CD4-positive, alpha-beta T cell (primary cell): ENCODE data around the gene LRRC46. TPM values are rescaled to one million over a fixed set of nuclear protein-coding genes. Genes with fewer than 3 reads are reported as not detected.

Source experiments
- ATAC-seq: fragments of 200-7000 bp; cut with Tn5 transposase; one replicate; pipeline ENCODE4 v1.10.0; 2022; ENCODE audit warnings: mild to moderate bottlenecking; ENCODE audit not compliant: poor library complexity
- CTCF ChIA-PET: fragments of 350-600 bp; sonication (Branson Sonifier 250); formaldehyde crosslinking; loops from one replicate; lab custom pipeline; 2021; ENCODE audit warnings: antibody characterized with exemption, inconsistent platforms; lab: Charles Lee
- POLR2A ChIA-PET: fragments of 350-600 bp; sonication (Branson Sonifier 250); formaldehyde crosslinking; loops from one replicate; lab custom pipeline; 2021; ENCODE audit warnings: antibody characterized with exemption, inconsistent platforms; lab: Charles Lee
- DNase-seq, 14 experiments: peaks; one replicate each; pipeline ENCODE4 v3.0.0-alpha.2; 2013 to 2020; ENCODE audit warnings: mixed read lengths in 2 of 14
- H3K27ac ChIP-seq, 2 donors: one replicate each; pipeline versions ENCODE4 v1.5.1 to v1.7.0; 2013; ENCODE audit warnings: low read length in 2 of 2, low read depth in 1 of 2, mild to moderate bottlenecking in 1 of 2
- H3K27me3 ChIP-seq, 2 experiments: 1 replicate in 1 of 2; 2 replicates in 1 of 2; pipeline versions ENCODE4 v1.6.1 to v1.7.0; 2013; ENCODE audit warnings: low read length in 2 of 2, control low read depth in 1 of 2, mild to moderate bottlenecking in 1 of 2, moderate library complexity in 1 of 2; ENCODE audit not compliant: insufficient read depth in 2 of 2, control insufficient read depth in 1 of 2
- H3K36me3 ChIP-seq: one replicate; pipeline ENCODE4 v1.6.1; 2013; ENCODE audit warnings: low read length, control low read depth; ENCODE audit not compliant: insufficient read depth
- H3K4me1 ChIP-seq: one replicate; pipeline ENCODE4 v1.6.1; 2013; ENCODE audit warnings: low read length, control low read depth; ENCODE audit not compliant: insufficient read depth
- H3K4me3 ChIP-seq: one replicate; pipeline ENCODE4 v1.5.1; 2013; ENCODE audit warnings: mild to moderate bottlenecking, low read length, moderate library complexity
- H3K9me3 ChIP-seq, 2 experiments: 1 replicate in 1 of 2; 2 replicates in 1 of 2; pipeline versions ENCODE4 v1.6.1 to v1.7.0; 2013; ENCODE audit warnings: low read length in 2 of 2, mild to moderate bottlenecking in 2 of 2, control low read depth in 1 of 2, moderate library complexity in 1 of 2; ENCODE audit not compliant: control insufficient read depth in 1 of 2, insufficient read depth in 1 of 2
- H3K27ac Mint-ChIP-seq: one replicate; pipeline ENCODE4 v1.8.0; 2020; ENCODE audit warnings: mixed read lengths
- H3K27me3 Mint-ChIP-seq: one replicate; pipeline ENCODE4 v1.8.0; 2021; ENCODE audit warnings: mixed read lengths
- H3K36me3 Mint-ChIP-seq: one replicate; pipeline ENCODE4 v1.8.0; 2021; ENCODE audit warnings: low read depth, mixed read lengths
- H3K4me1 Mint-ChIP-seq: one replicate; pipeline ENCODE4 v1.8.0; 2021; ENCODE audit warnings: low read depth, mixed read lengths
- H3K4me3 Mint-ChIP-seq: one replicate; pipeline ENCODE4 v1.8.0; 2020; ENCODE audit warnings: mild to moderate bottlenecking, mixed read lengths
- H3K9me3 Mint-ChIP-seq: one replicate; pipeline ENCODE4 v1.8.0; 2020; ENCODE audit warnings: mixed read lengths
- intact Hi-C, 2 experiments: fragments of 100-400 bp; cut with DNase I in 1 of 2; cut with micrococcal nuclease in 1 of 2; formaldehyde crosslinking; loops; one replicate each; pipeline versions ENCODE4 v1.15.1 to v1.9.0; 2023 to 2025; cut with DNase I, micrococcal nuclease
- total RNA-seq, 174 experiments: library from RNA in 2 of 174; stranded (reverse) in 2 of 174; gene quantifications; one replicate each; pipeline ENCODE4 v1.2.3 and lab custom pipeline; 2021 to 2026
- TF ChIP-seq, protein P1 (sequence below): fragments of 200-600 bp; IDR thresholded peaks from one replicate; pipeline ENCODE4 v1.8.0; 2022; ENCODE audit warnings: antibody characterized with exemption, mild to moderate bottlenecking

The LRRC46 gene
- total RNA-seq, 2 experiments from 2014 or later = 0.42 to 0.85 TPM

DNA sequence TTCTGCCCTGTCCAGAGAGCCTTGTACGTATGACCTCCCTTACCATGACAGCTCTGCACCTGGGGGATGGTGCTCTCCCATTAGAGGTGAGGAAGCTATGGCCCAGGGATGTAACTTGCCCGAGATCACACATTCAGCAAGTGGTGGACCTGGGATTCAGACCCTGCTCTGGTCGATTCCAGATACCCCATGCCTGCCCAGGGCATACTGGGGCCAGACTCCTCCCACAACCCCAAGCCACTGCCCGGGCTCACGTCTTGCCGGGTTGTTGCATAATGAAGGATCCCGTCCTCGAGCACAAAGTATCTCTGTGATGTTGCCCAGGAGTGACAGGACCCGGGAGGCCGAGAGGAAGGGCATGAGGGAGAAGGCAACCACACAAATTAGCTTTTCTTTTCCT lies 12.0 kb upstream of the LRRC46 start:
- peaks cover 86% of the 10 kb centered on the region for H3K36me3 Mint-ChIP-seq
- no peaks in the 10 kb centered on the region for H3K9me3 ChIP-seq
- H3K27me3 Mint-ChIP-seq = no peaks in the 10 kb centered on the region
- TF ChIP-seq, protein P1, sequence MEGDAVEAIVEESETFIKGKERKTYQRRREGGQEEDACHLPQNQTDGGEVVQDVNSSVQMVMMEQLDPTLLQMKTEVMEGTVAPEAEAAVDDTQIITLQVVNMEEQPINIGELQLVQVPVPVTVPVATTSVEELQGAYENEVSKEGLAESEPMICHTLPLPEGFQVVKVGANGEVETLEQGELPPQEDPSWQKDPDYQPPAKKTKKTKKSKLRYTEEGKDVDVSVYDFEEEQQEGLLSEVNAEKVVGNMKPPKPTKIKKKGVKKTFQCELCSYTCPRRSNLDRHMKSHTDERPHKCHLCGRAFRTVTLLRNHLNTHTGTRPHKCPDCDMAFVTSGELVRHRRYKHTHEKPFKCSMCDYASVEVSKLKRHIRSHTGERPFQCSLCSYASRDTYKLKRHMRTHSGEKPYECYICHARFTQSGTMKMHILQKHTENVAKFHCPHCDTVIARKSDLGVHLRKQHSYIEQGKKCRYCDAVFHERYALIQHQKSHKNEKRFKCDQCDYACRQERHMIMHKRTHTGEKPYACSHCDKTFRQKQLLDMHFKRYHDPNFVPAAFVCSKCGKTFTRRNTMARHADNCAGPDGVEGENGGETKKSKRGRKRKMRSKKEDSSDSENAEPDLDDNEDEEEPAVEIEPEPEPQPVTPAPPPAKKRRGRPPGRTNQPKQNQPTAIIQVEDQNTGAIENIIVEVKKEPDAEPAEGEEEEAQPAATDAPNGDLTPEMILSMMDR = no peak
- no peaks in the 10 kb centered on the region for H3K9me3 Mint-ChIP-seq
- peaks cover 69% of the 10 kb centered on the region for H3K36me3 ChIP-seq
- no peak overlapping the region for H3K27ac ChIP-seq
- intact Hi-C loops = no loop called here
- no peaks in the 10 kb centered on the region for H3K27me3 ChIP-seq
- DNase-seq (no peak), ATAC-seq (no peak)
- ChIA-PET POLR2A (no interaction called here), CTCF (no interaction called here)
- no peak overlapping the region for H3K4me3 Mint-ChIP-seq
- H3K4me3 ChIP-seq = no peak overlapping the region
- no peak overlapping the region for H3K27ac Mint-ChIP-seq
- peaks cover 32% of the 10 kb centered on the region for H3K4me1 ChIP-seq
- H3K4me1 Mint-ChIP-seq = peaks cover 25% of the 10 kb centered on the region

DNA sequence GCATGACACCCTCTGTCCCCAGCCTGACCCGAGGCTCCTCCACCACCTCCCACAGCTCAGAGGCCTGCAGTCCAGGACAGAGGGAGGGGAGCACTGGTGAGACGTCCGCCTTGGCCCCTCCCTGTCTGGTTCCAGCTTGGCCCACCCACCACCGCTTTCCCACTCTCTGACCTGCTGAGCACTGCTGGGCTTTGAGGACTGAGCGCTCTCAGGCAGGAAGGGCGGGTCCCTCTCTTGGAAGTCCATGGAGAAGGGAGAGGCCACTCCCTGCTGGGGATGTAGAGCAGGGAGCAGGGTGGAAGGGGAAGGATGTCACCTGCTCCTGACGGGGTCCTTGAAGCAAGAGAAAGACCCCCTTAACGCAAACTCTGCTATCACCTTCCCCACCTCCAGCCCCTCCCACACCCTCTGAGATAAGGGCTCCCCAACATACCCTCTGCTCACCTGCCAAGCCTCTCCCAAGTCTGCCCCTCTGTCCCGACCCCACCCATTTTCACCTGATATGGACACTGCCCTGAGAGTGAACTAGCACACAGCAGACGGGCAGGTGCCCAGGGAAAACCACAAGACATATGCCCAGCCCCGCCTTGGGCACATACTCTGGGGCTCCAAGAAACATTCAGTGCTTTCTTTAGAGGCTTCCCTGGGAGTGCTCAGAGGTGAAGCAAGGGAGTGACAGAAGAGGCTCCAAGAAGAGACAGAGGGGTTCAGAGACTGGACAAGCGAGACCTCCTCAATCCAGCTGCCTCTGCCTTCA lies 11.3 kb upstream of the LRRC46 start:
- TF ChIP-seq, protein P1 = no peak
- peaks cover 86% of the 10 kb centered on the region for H3K36me3 Mint-ChIP-seq
- peak overlapping the region; percentile 97 for H3K4me3 Mint-ChIP-seq
- DNase-seq (no peak), ATAC-seq (no peak)
- peak overlapping the region in 1 of 2 donors; percentile 7 for H3K27ac ChIP-seq
- no peaks in the 10 kb centered on the region for H3K9me3 ChIP-seq
- intact Hi-C loops = no loop called here
- peaks cover 25% of the 10 kb centered on the region for H3K4me1 Mint-ChIP-seq
- CTCF ChIA-PET = interaction anchor here (2.4 kb wide), 1 partner anchor 11 kb away, joined by 16 read pairs; the partner anchor contains the start of genes LRRC46 and MRPL10
- H3K4me1 ChIP-seq = peaks cover 32% of the 10 kb centered on the region
- POLR2A ChIA-PET = no interaction called here
- peak overlapping the region; percentile 72 for H3K4me3 ChIP-seq
- H3K27me3 Mint-ChIP-seq = no peaks in the 10 kb centered on the region
- peak overlapping the region; percentile 92 for H3K27ac Mint-ChIP-seq
- no peaks in the 10 kb centered on the region for H3K9me3 Mint-ChIP-seq
- H3K27me3 ChIP-seq = no peaks in the 10 kb centered on the region
- peaks cover 63% of the 10 kb centered on the region for H3K36me3 ChIP-seq

DNA sequence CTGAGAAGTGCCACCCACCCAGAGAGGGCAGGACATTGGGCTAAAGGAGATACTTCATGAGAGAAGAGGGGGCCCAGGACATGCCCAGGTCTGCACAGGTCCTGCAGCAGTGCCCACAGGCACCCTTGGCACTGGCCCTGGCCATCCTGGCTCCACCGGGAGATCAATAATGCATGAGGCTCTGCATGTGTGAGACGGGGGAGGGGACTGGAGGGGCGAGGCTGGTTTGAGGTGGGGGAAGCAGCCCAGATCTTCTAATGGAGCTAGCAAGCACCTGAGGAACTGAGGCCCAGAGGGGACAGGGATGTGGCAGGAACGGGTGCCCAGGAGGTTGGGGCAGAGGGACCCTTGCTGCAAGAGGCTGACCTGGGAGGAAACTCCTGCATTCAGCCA lies 10.4 kb upstream of the LRRC46 start:
- H3K9me3 Mint-ChIP-seq = no peaks in the 10 kb centered on the region
- TF ChIP-seq, protein P1 = no peak
- Histone ChIP-seq H3K4me3 (peak overlapping the region; percentile 72), H3K4me1 (peaks cover 32% of the 10 kb centered on the region), H3K36me3 (peaks cover 61% of the 10 kb centered on the region), H3K27ac (peak overlapping the region; percentile 55 to 62), H3K27me3 (no peaks in the 10 kb centered on the region), H3K9me3 (no peaks in the 10 kb centered on the region)
- peaks cover 86% of the 10 kb centered on the region for H3K36me3 Mint-ChIP-seq
- POLR2A ChIA-PET = interaction anchor here (0.8 to 2.3 kb wide), 10 partner anchors 10 to 287 kb away, joined by 3 to 32 read pairs (median 5); partner anchors contain the start of genes CDK5RAP3, LRRC46, MRPL10 and SCRN2
- DNase-seq = no peak
- H3K4me1 Mint-ChIP-seq = peaks cover 25% of the 10 kb centered on the region
- intact Hi-C loops = no loop called here
- ATAC-seq = no peak
- H3K4me3 Mint-ChIP-seq = peak overlapping the region; percentile 97
- no peaks in the 10 kb centered on the region for H3K27me3 Mint-ChIP-seq
- CTCF ChIA-PET = interaction anchor here (0.7 to 2.4 kb wide), 8 partner anchors 10 to 170 kb away, joined by 3 to 16 read pairs (median 4); partner anchors contain the start of genes LRRC46, MRPL10, SCRN2 and SP2
- peak overlapping the region; percentile 92 for H3K27ac Mint-ChIP-seq
